OCI-LY1 (cell line): ENCODE data around the gene SLC6A3.

Experiments used
- CTCF ChIP-seq: fragments of 200-600 bp; sonication (generic), shearing (Covaris generic); IDR thresholded peaks from 2 replicates; pipeline ENCODE4 v1.5.1; 2017; ENCODE audit warnings: mild to moderate bottlenecking, antibody characterized with exemption, low read length, moderate library complexity, mixed read lengths
- EZH2 ChIP-seq: fragments of 200-600 bp; sonication (generic), shearing (Covaris generic); IDR thresholded peaks from 2 replicates; pipeline ENCODE4 v1.8.0; 2017; ENCODE audit warnings: borderline replicate concordance, mixed run types, mild to moderate bottlenecking, antibody characterized with exemption, low read length, moderate library complexity, mixed read lengths

GRCh38 chr5:1346627-1347440, 98.4 kb downstream of the SLC6A3 start:
- TF ChIP-seq CTCF (no peak), EZH2 (no peak)
